H1 (cell line): ENCODE results near the gene VPS54. TPM values are rescaled to one million over a fixed set of nuclear protein-coding genes. Genes with fewer than 3 reads are reported as not detected.
A peak's percentile ranks its signal among the peaks of the same experiment; 100 is the strongest.

ENCODE experiments used
- CTCF ChIA-PET: fragments of 300-600 bp; sonication (Branson Sonifier 250); formaldehyde crosslinking; loops from one replicate; lab custom pipeline; 2021; ENCODE audit not compliant: partially characterized antibody; lab: Charles Lee
- POLR2A ChIA-PET: fragments of 300-600 bp; sonication (Branson Sonifier 250); formaldehyde crosslinking; loops from one replicate; lab custom pipeline; 2021; ENCODE audit warnings: inconsistent platforms; ENCODE audit not compliant: partially characterized antibody; lab: Charles Lee
- DNase-seq, 2 experiments: peaks; one replicate each; pipeline versions ENCODE4 v3.0.0 to v3.0.0-alpha.2; 2010 to 2022; ENCODE audit warnings: low spot score in 2 of 2, low read depth in 1 of 2, mixed read lengths in 1 of 2
- FAIRE-seq: peaks from 2 replicates; lab custom pipeline; 2011; peaks lifted over from hg19 to GRCh38; lab: Jason Lieb, UNC
- H2AFZ ChIP-seq: 2 replicates; pipeline ENCODE4 v1.8.1; 2012; ENCODE audit warnings: low read length, inconsistent platforms
- H2AK5ac ChIP-seq: 2 replicates; pipeline ENCODE4 v1.6.1; 2013; ENCODE audit warnings: low read depth, low read length
- H2BK120ac ChIP-seq: replicated peaks from 2 replicates; pipeline ENCODE3; 2013; ENCODE audit warnings: low read depth, low read length, inconsistent platforms
- H2BK12ac ChIP-seq: 2 replicates; pipeline ENCODE4 v1.6.1; 2013; ENCODE audit warnings: low read depth, low read length
- H2BK15ac ChIP-seq: 2 replicates; pipeline ENCODE4 v1.6.1; 2013; ENCODE audit warnings: low read length
- H2BK20ac ChIP-seq: 2 replicates; pipeline ENCODE4 v1.6.1; 2013; ENCODE audit warnings: low read length
- H2BK5ac ChIP-seq: 2 replicates; pipeline ENCODE4 v1.6.1; 2013; ENCODE audit warnings: low read depth, low read length
- H3K14ac ChIP-seq: 2 replicates; pipeline ENCODE4 v1.6.1; 2013; ENCODE audit warnings: inconsistent platforms; ENCODE audit not compliant: insufficient read length
- H3K18ac ChIP-seq: 2 replicates; pipeline ENCODE4 v1.6.1; 2013; ENCODE audit warnings: low read length; ENCODE audit errors: extremely low read depth
- H3K23ac ChIP-seq: 2 replicates; pipeline ENCODE4 v1.6.1; 2013; ENCODE audit warnings: inconsistent platforms; ENCODE audit not compliant: insufficient read length
- H3K23me2 ChIP-seq: 2 replicates; pipeline ENCODE4 v1.6.1; 2013; ENCODE audit warnings: low read depth, low read length
- H3K27ac ChIP-seq: 2 replicates; pipeline ENCODE4 v1.6.1; 2011; ENCODE audit warnings: low read depth, low read length, inconsistent platforms
- H3K27me3 ChIP-seq, 4 experiments: replicated peaks in 1 of 4; 1 replicate in 1 of 4; 2 replicates in 3 of 4; pipeline versions ENCODE4 v1.6.1 to v1.8.1; 2011 to 2013; ENCODE audit warnings: low read length in 3 of 4, mild to moderate bottlenecking in 3 of 4, inconsistent platforms in 2 of 4, mixed read lengths in 2 of 4, moderate library complexity in 1 of 4; ENCODE audit not compliant: control insufficient read depth in 3 of 4, insufficient read depth in 3 of 4; ENCODE audit errors: extremely low read depth in 1 of 4
- H3K36me3 ChIP-seq, 4 experiments: 2 replicates each; pipeline versions ENCODE4 v1.6.1 to v1.8.1; 2011 to 2013; ENCODE audit warnings: mild to moderate bottlenecking in 4 of 4, low read length in 3 of 4, moderate library complexity in 2 of 4, control low read depth in 1 of 4, inconsistent platforms in 1 of 4; ENCODE audit not compliant: insufficient read depth in 4 of 4, control insufficient read depth in 2 of 4
- H3K4ac ChIP-seq: replicated peaks from 2 replicates; pipeline ENCODE3; 2013; ENCODE audit warnings: low read length, low read depth, mixed read lengths, inconsistent platforms; ENCODE audit not compliant: insufficient read length
- H3K4me1 ChIP-seq, 4 experiments: replicated peaks in 1 of 4; 1 replicate in 1 of 4; 2 replicates in 3 of 4; pipeline versions ENCODE4 v1.6.1 to v1.8.1; 2011 to 2013; ENCODE audit warnings: low read length in 3 of 4, inconsistent platforms in 2 of 4, mixed read lengths in 1 of 4; ENCODE audit not compliant: insufficient read depth in 4 of 4, control insufficient read depth in 3 of 4
- H3K4me2 ChIP-seq, 2 experiments: 2 replicates each; pipeline versions ENCODE4 v1.6.1 to v1.8.1; 2011 to 2013; ENCODE audit warnings: low read depth in 2 of 2, low read length in 2 of 2, control low read depth in 1 of 2, inconsistent platforms in 1 of 2, mild to moderate bottlenecking in 1 of 2; ENCODE audit not compliant: insufficient read depth in 1 of 2
- H3K4me3 ChIP-seq, 4 experiments: fragments of 200-600, 300-600 bp in 1 of 4; sonication (generic), shearing (Covaris generic), sonication (Bioruptor Twin) in 1 of 4; 2 replicates each; pipeline versions ENCODE4 v1.5.1 to v1.8.1; 2011 to 2016; ENCODE audit warnings: low read length in 4 of 4, low read depth in 3 of 4, control low read depth in 2 of 4, inconsistent platforms in 2 of 4, mild to moderate bottlenecking in 2 of 4, mixed read lengths in 1 of 4, moderate library complexity in 1 of 4; ENCODE audit not compliant: insufficient read depth in 2 of 4; ENCODE audit errors: extremely low read depth in 1 of 4
- H3K56ac ChIP-seq: replicated peaks from 2 replicates; pipeline ENCODE3; 2013; ENCODE audit warnings: low read depth, mild to moderate bottlenecking, mixed read lengths, low read length, inconsistent platforms; ENCODE audit not compliant: insufficient read length
- H3K79me1 ChIP-seq: 2 replicates; pipeline ENCODE4 v1.6.1; 2013; ENCODE audit warnings: low read depth, low read length, control low read depth
- H3K79me2 ChIP-seq, 2 experiments: 2 replicates each; pipeline versions ENCODE4 v1.6.1 to v1.8.1; 2012 to 2013; ENCODE audit warnings: low read length in 2 of 2, mild to moderate bottlenecking in 2 of 2, inconsistent platforms in 1 of 2; ENCODE audit not compliant: insufficient read depth in 2 of 2, control insufficient read depth in 1 of 2
- H3K9ac ChIP-seq, 4 experiments: replicated peaks in 1 of 4; 1 replicate in 1 of 4; 2 replicates in 3 of 4; pipeline versions ENCODE4 v1.6.1 to v1.8.1; 2011 to 2013; ENCODE audit warnings: low read depth in 3 of 4, low read length in 3 of 4, control low read depth in 2 of 4, mild to moderate bottlenecking in 2 of 4, moderate library complexity in 2 of 4, inconsistent platforms in 1 of 4; ENCODE audit errors: extremely low read depth in 1 of 4
- H3K9me3 ChIP-seq, 2 experiments: 2 replicates each; pipeline versions ENCODE4 v1.6.1 to v1.8.1; 2012 to 2013; ENCODE audit warnings: mild to moderate bottlenecking in 2 of 2, moderate library complexity in 2 of 2, control low read depth in 1 of 2, inconsistent platforms in 1 of 2, low read depth in 1 of 2, low read length in 1 of 2, mixed read lengths in 1 of 2; ENCODE audit not compliant: insufficient read depth in 2 of 2
- H4K20me1 ChIP-seq, 2 experiments: replicated peaks in 1 of 2; 2 replicates each; pipeline versions ENCODE3 to v1.8.1; 2011 to 2013; ENCODE audit warnings: inconsistent platforms in 2 of 2, low read length in 2 of 2, mild to moderate bottlenecking in 1 of 2; ENCODE audit not compliant: insufficient read depth in 2 of 2, control insufficient read depth in 1 of 2
- H4K5ac ChIP-seq: 2 replicates; pipeline ENCODE4 v1.6.1; 2013; ENCODE audit warnings: low read length, low read depth, mixed read lengths, inconsistent platforms; ENCODE audit not compliant: insufficient read length
- H4K8ac ChIP-seq: 2 replicates; pipeline ENCODE4 v1.8.0; 2013; ENCODE audit warnings: mild to moderate bottlenecking, moderate library complexity, low read length, inconsistent platforms; ENCODE audit not compliant: insufficient read depth; ENCODE audit errors: extremely low read depth
- H4K91ac ChIP-seq: replicated peaks from 2 replicates; pipeline ENCODE3; 2013; ENCODE audit warnings: low read length, mixed read lengths, inconsistent platforms; ENCODE audit not compliant: insufficient read length
- ATF2 ChIP-seq: IDR thresholded peaks from 2 replicates; pipeline ENCODE4 v1.6.1; 2012; ENCODE audit warnings: low read length, inconsistent platforms
- POLR2A ChIP-seq, 2 experiments: IDR thresholded peaks; 1 replicate in 1 of 2; 2 replicates in 1 of 2; pipeline ENCODE4 v1.6.1; 2011; ENCODE audit warnings: low read depth in 2 of 2, low read length in 2 of 2, mild to moderate bottlenecking in 2 of 2; ENCODE audit errors: control extremely low read depth in 1 of 2
- POLR2AphosphoS5 ChIP-seq: IDR thresholded peaks from 2 replicates; pipeline ENCODE4 v1.6.1; 2011; ENCODE audit warnings: low read depth, low read length
- WGBS, 2 experiments: shearing (Covaris generic) in 1 of 2; methylation state at CpG; one replicate each; pipeline versions ENCODE4 v1.1.6 to v1.1.7; 2013 to 2015; ENCODE audit warnings: low lambda C conversion rate in 2 of 2, mixed read lengths in 2 of 2, inconsistent platforms in 1 of 2, low coverage in 1 of 2, missing lambda C conversion rate in 1 of 2; ENCODE audit not compliant: insufficient replicate concordance in 2 of 2, insufficient coverage in 1 of 2, insufficient read length in 1 of 2; ENCODE audit errors: extremely low coverage in 1 of 2, missing lambda C conversion rate in 1 of 2; 5-methylcytosine and 5-hydroxymethylcytosine counted together
- polyA plus RNA-seq, 7 experiments: library from polyadenylated mRNA; depleted of rRNA in 3 of 7; stranded (reverse) in 5 of 7; unstranded in 2 of 7; fragments of >200 nt in 5 of 7; fragments of 200-250 nt in 2 of 7; gene quantifications; 1 replicate in 5 of 7; 2 replicates in 1 of 7; 4 replicates in 1 of 7; pipeline versions ENCODE4 v1.2.1 to v1.2.3, GENCODE V29; 2011 to 2013; ENCODE audit warnings: missing spikeins in 2 of 7, mixed read lengths in 2 of 7
- total RNA-seq: library from RNA; stranded (reverse); fragmentation: NEBNext Ultra II Directional; extraction: Animal tissue kit (Norgen Biotek cat#: 25700); gene quantifications from 2 replicates; pipeline ENCODE4 v1.2.1, GENCODE V29; 2021

VPS54 gene
- total and polyA plus RNA-seq, 2 of the 8 experiments (the other 6 are each of a cell fraction or from before 2014, with no cell fraction given): 3.6 to 13.2 TPM

GRCh38 chr2:63879876-63880433 lies 139.3 kb downstream of the VPS54 start:
- no peak overlapping the region for H2BK120ac ChIP-seq
- H4K91ac ChIP-seq: no peak overlapping the region
- H3K79me2 ChIP-seq: peaks cover 0 to 86% of the 10 kb centered on the region in 2 experiments; a peak in 3 of 4 replicates
- H3K9ac ChIP-seq: no peak overlapping the region
- H2BK15ac ChIP-seq: no peak overlapping the region
- H2BK12ac ChIP-seq: no peak overlapping the region
- no peak overlapping the region for H2AFZ ChIP-seq
- POLR2A ChIA-PET: interaction anchor here (1.7 to 1.8 kb wide), 2 partner anchors 14 to 27 kb away, joined by 5 to 6 read pairs; no protein-coding TSS in a partner anchor
- TF ChIP-seq POLR2AphosphoS5 (peak; percentile 54; the same call in 1 of the 2 replicates), ATF2 (0 out of 2 replicates have a peak, but pooled peaks have one; percentile 24), POLR2A (IDR thresholded peaks at IDR 0.05; ENCODE audit: control extremely low read depth in 1 of 2, low read depth in 2 of 2, low read length in 2 of 2) (no peak)
- no peak overlapping the region for H2BK20ac ChIP-seq
- no peak overlapping the region for H3K4me3 ChIP-seq
- H3K27ac ChIP-seq: no peak overlapping the region
- H4K8ac ChIP-seq: no peak overlapping the region
- 79% methylated on average over 2 of the region's 2 CpGs; no CpG with 5 or more reads in 1 of the 2 experiments for WGBS, 2 experiments
- peaks cover 0 to 14% (median 7%) of the 10 kb centered on the region in 4 experiments; a peak in 6 of 7 replicates for H3K4me1 ChIP-seq
- H3K56ac ChIP-seq: no peak overlapping the region
- H3K18ac ChIP-seq: no peak overlapping the region
- DNase-seq: no peak
- H3K4me2 ChIP-seq: peak overlapping the region in 1 of 2 experiments; percentile 30; a peak in 1 of 4 replicates
- CTCF ChIA-PET: interaction anchor here (1.1 kb wide), 1 partner anchor 181 kb away, joined by 4 read pairs; no protein-coding TSS in a partner anchor
- no peak for FAIRE-seq
- H4K20me1 ChIP-seq: peaks cover 23 to 27% of the 10 kb centered on the region in 2 experiments
- H3K79me1 ChIP-seq: peaks cover 2% of the 10 kb centered on the region; the same call in 1 of the 2 replicates
- H3K14ac ChIP-seq: no peak overlapping the region
- H4K5ac ChIP-seq: peak overlapping the region; percentile 21
- no peak overlapping the region for H2BK5ac ChIP-seq
- no peaks in the 10 kb centered on the region for H3K23me2 ChIP-seq
- H3K9me3 ChIP-seq: no peaks in the 10 kb centered on the region
- H3K23ac ChIP-seq: no peak overlapping the region
- H3K27me3 ChIP-seq: no peaks in the 10 kb centered on the region
- no peak overlapping the region for H3K4ac ChIP-seq
- H2AK5ac ChIP-seq: no peak overlapping the region
- peaks cover 18 to 93% (median 56%) of the 10 kb centered on the region in 4 experiments for H3K36me3 ChIP-seq
